T-helper 22 cell (primary cell): ENCODE results near the gene IDI2.
"Not testable (repeated sequence)": the region's sequence is repeated elsewhere in the genome, so short reads cannot be mapped to it uniquely, and the experiment has no call there.

Source experiments
- DNase-seq: peaks from one replicate; pipeline ENCODE4 v3.0.0-alpha.2; 2020; ENCODE audit warnings: low read depth

Gene IDI2

GRCh38 chr10:1047937-1048336 is 22.3 kb upstream of the IDI2 start:
- no peak for DNase-seq

DNA sequence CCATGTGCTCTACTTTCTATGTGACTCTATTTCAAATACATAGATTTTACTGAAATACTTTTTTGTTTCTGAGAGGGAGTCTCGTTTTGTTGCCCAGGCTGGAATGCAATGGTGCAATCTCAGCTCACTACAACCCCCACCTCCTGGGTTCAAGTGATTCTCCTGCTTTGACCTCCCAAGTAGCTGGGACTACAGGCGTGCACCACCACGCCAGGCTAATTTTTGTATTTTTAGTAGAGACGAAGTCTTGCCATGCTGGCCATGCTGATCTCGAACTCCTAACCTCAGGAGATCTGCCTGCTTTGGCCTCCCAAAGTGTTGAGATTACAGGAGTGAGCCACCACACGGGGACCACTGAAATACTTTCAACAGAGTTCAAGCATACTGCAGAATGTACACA is 19.8 kb upstream of the IDI2 start:
- no peak for DNase-seq

GRCh38 chr10:1044964-1045363 is 19.3 kb upstream of the IDI2 start:
- DNase-seq = no peak

DNA sequence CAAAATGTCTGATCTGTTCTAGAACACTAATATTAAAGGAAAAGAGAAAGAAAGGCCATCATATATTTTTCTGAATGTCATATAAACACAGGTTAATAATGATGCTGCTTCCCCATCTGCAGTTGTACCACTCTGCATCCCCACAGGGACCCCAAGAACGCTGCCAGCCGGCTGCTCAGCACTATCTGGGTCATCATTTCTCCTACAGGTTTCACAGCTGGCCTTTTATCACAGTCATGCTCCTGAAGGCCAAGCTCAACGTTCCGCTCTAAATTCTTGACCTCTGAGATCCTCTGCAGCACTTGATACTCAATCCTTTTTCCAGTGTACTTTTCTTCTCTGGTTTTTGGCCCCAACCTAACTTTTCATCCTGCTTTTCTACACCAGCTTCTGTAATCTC is 18.5 kb upstream of the IDI2 start:
- DNase-seq = no peak

GRCh38 chr10:1043532-1043995 is 17.9 kb upstream of the IDI2 start:
- no peak for DNase-seq

- DNase-seq = no peak
These were observed 15.9 kb upstream of the IDI2 start for GRCh38 chr10:1041514-1041913.

- DNase-seq = no peak
These were observed 14.5 kb upstream of the IDI2 start for GRCh38 chr10:1040133-1040532.

- not testable (repeated sequence) for DNase-seq
These were observed 13.1 kb upstream of the IDI2 start for GRCh38 chr10:1038769-1039168.

DNA sequence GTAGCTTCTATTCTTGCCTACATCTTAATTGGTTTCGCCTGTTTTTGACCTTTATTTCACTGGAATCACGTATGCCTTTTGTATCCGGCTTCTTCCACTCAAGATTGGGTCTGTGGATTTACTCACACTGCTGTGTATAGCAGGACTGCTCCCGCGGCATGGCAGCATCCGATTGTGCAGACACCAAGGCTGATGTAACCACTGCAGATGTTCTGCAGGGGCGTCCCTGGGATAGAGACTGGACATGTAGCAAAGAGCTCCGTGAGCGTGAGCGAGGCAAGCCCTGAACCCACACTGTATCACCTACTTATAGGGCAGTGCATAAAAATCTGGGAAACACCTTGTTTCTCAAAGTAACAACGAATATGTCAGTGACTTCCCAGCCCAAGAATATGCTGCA is 11.4 kb upstream of the IDI2 start:
- DNase-seq = no peak

DNA sequence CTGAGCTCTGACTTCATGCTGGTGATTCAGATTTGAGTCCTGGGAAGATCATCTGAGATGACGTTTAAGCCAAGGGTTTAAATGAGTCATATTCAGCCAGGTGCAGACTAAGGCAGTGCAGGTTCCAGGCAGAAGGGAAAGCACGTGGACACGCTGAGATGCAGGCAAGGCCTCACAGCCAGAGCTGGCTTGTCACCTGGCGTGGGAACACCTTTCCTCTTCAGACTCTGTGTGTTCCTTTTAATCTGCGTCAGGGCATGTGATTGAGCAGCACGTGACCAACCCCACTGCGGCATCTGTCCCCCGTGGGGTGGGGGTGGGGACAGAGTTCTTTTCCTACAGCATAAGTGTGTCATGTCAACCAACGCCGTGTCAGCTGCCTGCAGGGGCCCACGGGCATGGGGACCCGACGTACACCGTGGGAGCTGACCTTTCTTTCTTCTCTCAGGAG is 10.7 kb upstream of the IDI2 start:
- peak; percentile 34 for DNase-seq

GRCh38 chr10:1035201-1035600 is 9.5 kb upstream of the IDI2 start:
- no peak for DNase-seq

DNA sequence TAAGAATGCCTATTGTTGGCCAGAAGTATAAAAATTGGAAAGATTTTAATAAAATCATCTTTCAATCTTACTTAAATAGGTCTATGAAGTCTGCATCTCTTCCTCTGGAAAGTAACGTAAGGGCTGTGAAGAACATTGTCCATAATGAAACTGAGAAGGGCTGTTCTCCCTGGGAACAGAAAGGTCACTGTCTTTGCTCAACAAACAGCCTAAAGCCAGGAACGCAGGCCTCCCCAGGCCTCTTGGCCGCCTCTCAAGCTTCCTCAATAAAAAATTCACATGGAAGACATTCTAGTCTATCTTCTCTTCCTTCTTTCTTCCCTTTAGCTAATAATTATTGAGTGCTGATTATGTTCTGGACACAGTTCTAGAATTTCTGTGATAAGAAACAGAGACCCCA is 9.1 kb upstream of the IDI2 start:
- DNase-seq = no peak

- no peak for DNase-seq
These were observed 7.9 kb upstream of the IDI2 start for GRCh38 chr10:1033601-1034000.

- no peak for DNase-seq
These were observed 4.2 kb upstream of the IDI2 start for GRCh38 chr10:1029838-1030237.

GRCh38 chr10:1026578-1026977 is 919 bp upstream of the IDI2 start:
- no peak for DNase-seq

DNA sequence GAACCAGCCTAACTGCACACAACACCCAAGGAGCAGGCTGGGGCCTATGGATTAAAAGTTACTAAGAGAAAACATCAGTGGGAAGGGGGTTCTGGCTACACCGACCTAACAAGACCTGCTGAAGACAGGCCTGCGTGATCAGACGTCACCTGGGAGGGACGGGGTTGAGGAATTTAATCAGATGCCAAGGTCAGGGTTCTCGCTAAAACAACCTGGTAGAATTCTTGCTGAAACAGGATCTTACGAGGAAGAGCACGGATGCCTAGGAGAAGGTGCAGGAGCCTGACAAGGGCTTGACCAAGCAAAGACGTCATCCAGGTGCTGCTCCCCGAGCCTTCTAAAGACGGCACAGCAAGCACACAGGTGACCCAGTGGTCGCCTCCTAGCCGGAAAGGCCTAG is 1.6 kb downstream of the IDI2 start:
- DNase-seq = no peak

DNA sequence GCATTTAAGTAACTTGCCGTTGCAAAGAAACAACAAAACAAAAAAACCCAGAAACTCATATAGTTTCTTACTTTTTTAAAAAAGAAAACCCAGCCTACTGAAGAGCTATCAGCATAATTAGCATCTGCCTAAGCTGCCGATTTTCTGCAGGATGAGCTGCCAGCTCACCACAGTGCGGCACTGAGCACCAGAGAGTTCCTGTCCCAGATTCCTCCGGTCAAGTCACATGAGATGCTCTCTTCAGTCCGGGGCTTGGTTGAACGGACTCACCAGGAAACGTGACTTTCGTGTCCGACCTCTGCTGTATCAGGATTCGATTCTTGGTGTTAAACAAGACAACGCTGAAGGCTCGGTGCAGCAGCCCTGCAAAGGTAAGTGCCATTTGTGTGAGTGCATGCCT is 3.2 kb downstream of the IDI2 start:
- no peak for DNase-seq

GRCh38 chr10:1020958-1021357 is 4.7 kb downstream of the IDI2 start:
- no peak for DNase-seq

GRCh38 chr10:1020460-1020859 is 5.2 kb downstream of the IDI2 start:
- no peak for DNase-seq

DNA sequence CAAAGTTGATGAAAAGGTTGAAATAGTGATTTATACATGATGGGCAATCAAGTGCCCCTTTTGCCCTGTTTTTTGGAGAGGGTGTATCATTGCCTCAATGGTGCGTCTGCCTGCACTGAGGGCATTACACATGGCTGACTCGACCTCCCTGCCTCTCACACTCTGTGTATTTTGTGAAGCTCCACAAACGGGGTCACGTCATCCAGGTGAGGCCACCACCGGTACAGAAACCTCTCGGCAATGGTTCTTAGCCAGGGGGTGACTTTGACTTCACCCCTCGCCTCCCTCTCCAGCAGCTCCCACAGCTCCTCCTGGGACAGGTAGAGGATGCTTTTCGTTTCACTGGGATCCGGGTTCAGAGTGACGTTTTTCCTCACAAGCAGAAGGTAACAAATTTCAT is 6.3 kb downstream of the IDI2 start:
- no peak for DNase-seq

GRCh38 chr10:1015688-1016087 is 10.0 kb downstream of the IDI2 start:
- DNase-seq = no peak

DNA sequence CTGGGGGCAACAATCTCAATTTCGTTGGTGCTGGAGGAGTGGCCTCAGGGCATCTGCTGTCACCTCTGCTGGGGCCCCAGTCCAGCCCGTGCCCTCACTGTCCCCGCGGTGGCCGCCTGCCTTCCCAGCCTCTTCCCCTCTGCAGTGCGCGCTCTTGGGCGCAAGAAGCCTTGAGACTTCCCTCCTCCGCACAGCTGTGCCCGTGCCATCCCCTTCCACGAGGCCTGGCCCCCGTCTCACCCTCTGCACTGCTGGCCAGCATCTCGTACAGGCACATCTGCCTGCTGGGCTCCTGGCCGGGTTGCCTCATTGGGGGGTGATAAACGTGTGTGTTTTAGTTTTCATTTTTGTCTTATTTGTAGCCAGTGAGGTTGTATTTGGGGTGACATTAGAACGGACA is 14.0 kb downstream of the IDI2 start:
- no peak for DNase-seq

GRCh38 chr10:1010703-1011102 is 15.0 kb downstream of the IDI2 start:
- no peak for DNase-seq

DNA sequence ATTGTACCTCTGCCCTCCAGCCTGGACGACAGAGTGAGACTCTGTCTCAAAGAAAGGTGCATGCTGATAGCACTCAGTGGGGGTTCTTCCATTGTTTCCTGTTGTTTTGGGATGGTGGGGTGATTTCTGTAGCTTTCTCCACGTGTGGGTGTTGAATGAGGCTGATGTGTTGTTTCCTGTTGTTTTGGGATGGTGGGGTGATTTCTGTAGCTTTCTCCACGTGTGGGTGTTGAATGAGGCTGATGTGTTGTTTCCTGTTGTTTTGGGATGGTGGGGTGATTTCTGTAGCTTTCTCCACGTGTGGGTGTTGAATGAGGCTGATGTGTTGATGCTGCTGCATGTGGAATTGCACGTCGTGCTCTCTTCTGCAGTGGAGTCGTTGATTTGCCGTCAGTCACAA is 15.7 kb downstream of the IDI2 start:
- DNase-seq = not testable (repeated sequence)

- no peak for DNase-seq
These were observed 16.6 kb downstream of the IDI2 start for GRCh38 chr10:1009071-1009494.
